ENCODE data around the gene UVRAG.
A peak's percentile ranks its signal among the peaks of the same experiment; 100 is the strongest.

GRCh38 chr11:76119032-76119431, 304.0 kb downstream of the UVRAG start:
- TF ChIP-seq EZH2 (IDR thresholded peaks at IDR 0.05; ENCODE audit: low read length, unreplicated experiment), result no peak
- peak; percentile 48 for TF ChIP-seq CTCF (conservative IDR thresholded peaks at IDR 0.05; ENCODE audit: low read depth, low read length)

Measured in PC-3 (cell line).